Mammary epithelial cell (primary cell): Measurements from ENCODE around the gene PNKD.

ENCODE experiments used
- CTCF ChIP-seq, 2 donors: IDR thresholded peaks in 1 of 2; conservative IDR thresholded peaks in 1 of 2; 2 replicates each; pipeline ENCODE4 v1.5.1; 2011 to 2012; ENCODE audit warnings: inconsistent platforms in 2 of 2, low read length in 2 of 2, mild to moderate bottlenecking in 2 of 2, control low read depth in 1 of 2, low read depth in 1 of 2; ENCODE audit not compliant: insufficient read depth in 1 of 2; ENCODE audit errors: extremely low read depth in 1 of 2
- EZH2 ChIP-seq: IDR thresholded peaks from 2 replicates; pipeline ENCODE4 v1.6.1; 2012; ENCODE audit warnings: low read length, inconsistent platforms, borderline replicate concordance

DNA sequence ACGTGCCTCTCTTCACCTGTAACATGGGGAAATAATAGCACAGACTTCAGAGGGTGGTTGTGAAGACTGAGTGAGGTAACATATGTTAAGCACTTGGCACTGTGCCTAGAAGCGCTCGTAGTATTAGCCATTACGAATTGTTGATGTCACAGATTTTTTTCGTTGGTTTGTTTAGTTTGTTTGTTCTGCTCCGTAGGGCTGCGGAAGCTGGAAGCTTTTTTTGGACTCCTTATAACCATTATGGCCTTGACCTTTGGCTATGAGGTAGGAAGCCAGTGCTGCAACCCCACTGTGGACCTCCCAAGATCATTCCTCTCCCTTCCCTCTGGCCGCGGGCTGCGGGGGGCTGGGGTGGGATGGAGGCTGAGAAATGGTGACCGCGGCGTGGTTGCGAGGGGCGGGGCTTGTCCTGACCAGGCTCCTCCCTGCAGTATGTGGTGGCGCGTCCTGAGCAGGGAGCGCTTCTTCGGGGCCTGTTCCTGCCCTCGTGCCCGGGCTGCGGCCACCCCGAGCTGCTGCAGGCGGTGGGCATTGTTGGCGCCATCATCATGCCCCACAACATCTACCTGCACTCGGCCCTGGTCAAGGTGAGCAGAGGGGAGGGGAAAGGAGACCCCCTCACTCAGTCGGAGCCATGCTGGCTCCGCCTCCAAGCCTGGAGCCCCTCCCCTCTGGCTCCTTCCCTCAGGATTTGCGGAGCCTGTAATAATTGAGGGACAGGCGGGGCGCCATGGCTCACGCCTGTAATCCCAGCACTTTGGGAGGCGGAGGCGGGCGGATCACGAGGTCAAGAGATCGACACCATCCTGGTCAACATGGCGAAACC is 117.3 kb downstream of the PNKD start:
- TF ChIP-seq EZH2 (no peak), CTCF (conservative IDR thresholded peaks at IDR 0.05 in 1 of 2, IDR thresholded peaks at IDR 0.05 in 1 of 2; ENCODE audit: extremely low read depth in 1 of 2, insufficient read depth in 1 of 2, low read depth in 1 of 2, low read length in 2 of 2) (no peak)
